Measurements from ENCODE around the gene PGD.
"Not testable (repeated sequence)": the region's sequence is repeated elsewhere in the genome, so short reads cannot be mapped to it uniquely, and the experiment has no call there.

Gene PGD

GRCh38 chr1:10424651-10425050 lies 25.8 kb downstream of the PGD start:
- Histone ChIP-seq H3K36me3 (ENCODE audit: low read length) (no peaks in the 10 kb centered on the region), H3K79me2 (ENCODE audit: insufficient read depth, low read length) (no peaks in the 10 kb centered on the region), H3K4me2 (ENCODE audit: low read depth, low read length, poor library complexity, severe bottlenecking) (no peak overlapping the region)

GRCh38 chr1:10425826-10426534 lies 27.1 kb downstream of the PGD start:
- not testable (repeated sequence) for H3K9me3 ChIP-seq (ENCODE audit: insufficient read depth, low read length); H3K4me3 ChIP-seq (ENCODE audit: insufficient read depth, low read length, poor library complexity, severe bottlenecking); H3F3A ChIP-seq (ENCODE audit: insufficient read depth); H3K9ac ChIP-seq (ENCODE audit: low read length); H4K20me1 ChIP-seq (ENCODE audit: low read depth, low read length); H3K79me2 ChIP-seq (ENCODE audit: insufficient read depth, low read length); H3K27ac ChIP-seq (ENCODE audit: low read depth, low read length); H3K9me2 ChIP-seq (replicated peaks; ENCODE audit: insufficient read depth, low read length); H3K4me2 ChIP-seq (ENCODE audit: low read depth, low read length, poor library complexity, severe bottlenecking); H3K27me3 ChIP-seq (ENCODE audit: low read length); H3K36me3 ChIP-seq (ENCODE audit: low read length); H2AFZ ChIP-seq (ENCODE audit: low read depth, low read length, severe bottlenecking)

More at GRCh38 chr1:10424651-10425050, 25.8 kb downstream of the PGD start:
- no peaks in the 10 kb centered on the region for H3K9me3 ChIP-seq (ENCODE audit: insufficient read depth, low read length)
- H3K27ac ChIP-seq (ENCODE audit: low read depth, low read length), result no peak overlapping the region
- 0 out of 2 replicates have a peak, but pooled peaks cover 3% of the 10 kb centered on the region for H3F3A ChIP-seq (ENCODE audit: insufficient read depth)
- H2AFZ ChIP-seq (ENCODE audit: low read depth, low read length, severe bottlenecking), result no peak overlapping the region
- H3K9ac ChIP-seq (ENCODE audit: low read length), result no peak overlapping the region
- no peaks in the 10 kb centered on the region for H3K9me2 ChIP-seq (replicated peaks; ENCODE audit: insufficient read depth, low read length)
- H3K4me3 ChIP-seq (ENCODE audit: insufficient read depth, low read length, poor library complexity, severe bottlenecking), result no peak overlapping the region
- TF ChIP-seq, protein P1, sequence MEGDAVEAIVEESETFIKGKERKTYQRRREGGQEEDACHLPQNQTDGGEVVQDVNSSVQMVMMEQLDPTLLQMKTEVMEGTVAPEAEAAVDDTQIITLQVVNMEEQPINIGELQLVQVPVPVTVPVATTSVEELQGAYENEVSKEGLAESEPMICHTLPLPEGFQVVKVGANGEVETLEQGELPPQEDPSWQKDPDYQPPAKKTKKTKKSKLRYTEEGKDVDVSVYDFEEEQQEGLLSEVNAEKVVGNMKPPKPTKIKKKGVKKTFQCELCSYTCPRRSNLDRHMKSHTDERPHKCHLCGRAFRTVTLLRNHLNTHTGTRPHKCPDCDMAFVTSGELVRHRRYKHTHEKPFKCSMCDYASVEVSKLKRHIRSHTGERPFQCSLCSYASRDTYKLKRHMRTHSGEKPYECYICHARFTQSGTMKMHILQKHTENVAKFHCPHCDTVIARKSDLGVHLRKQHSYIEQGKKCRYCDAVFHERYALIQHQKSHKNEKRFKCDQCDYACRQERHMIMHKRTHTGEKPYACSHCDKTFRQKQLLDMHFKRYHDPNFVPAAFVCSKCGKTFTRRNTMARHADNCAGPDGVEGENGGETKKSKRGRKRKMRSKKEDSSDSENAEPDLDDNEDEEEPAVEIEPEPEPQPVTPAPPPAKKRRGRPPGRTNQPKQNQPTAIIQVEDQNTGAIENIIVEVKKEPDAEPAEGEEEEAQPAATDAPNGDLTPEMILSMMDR (IDR thresholded peaks at IDR 0.05; ENCODE audit: insufficient read depth, low read length, poor library complexity, severe bottlenecking), result no peak
- no peak for TF ChIP-seq EZH2phosphoT487 (conservative IDR thresholded peaks at IDR 0.05; ENCODE audit: low read length)
- no peaks in the 10 kb centered on the region for H3K27me3 ChIP-seq (ENCODE audit: low read length)
- no peaks in the 10 kb centered on the region for H4K20me1 ChIP-seq (ENCODE audit: low read depth, low read length)

DNA sequence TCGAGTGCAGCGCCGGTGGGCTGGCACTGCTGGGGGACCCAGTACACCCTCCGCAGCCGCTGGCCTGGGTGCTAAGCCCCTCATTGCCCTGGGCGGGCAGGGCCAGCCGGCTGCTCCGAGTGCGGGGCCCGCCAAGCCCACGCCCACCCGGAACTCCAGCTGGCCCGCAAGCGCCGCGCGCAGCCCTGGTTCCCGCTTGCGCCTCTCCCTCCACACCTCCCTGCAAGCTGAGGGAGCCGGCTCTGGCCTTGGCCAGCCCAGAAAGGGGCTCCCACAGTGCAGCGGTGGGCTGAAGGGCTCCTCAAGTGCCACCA lies 27.6 kb downstream of the PGD start:
- not testable (repeated sequence) for H2AFZ ChIP-seq (ENCODE audit: low read depth, low read length, severe bottlenecking); H3K4me2 ChIP-seq (ENCODE audit: low read depth, low read length, poor library complexity, severe bottlenecking); H3K9me3 ChIP-seq (ENCODE audit: insufficient read depth, low read length); H3K27ac ChIP-seq (ENCODE audit: low read depth, low read length); H3K79me2 ChIP-seq (ENCODE audit: insufficient read depth, low read length); H3K9ac ChIP-seq (ENCODE audit: low read length); H3K9me2 ChIP-seq (replicated peaks; ENCODE audit: insufficient read depth, low read length); H3K36me3 ChIP-seq (ENCODE audit: low read length); H3K4me3 ChIP-seq (ENCODE audit: insufficient read depth, low read length, poor library complexity, severe bottlenecking); H3K27me3 ChIP-seq (ENCODE audit: low read length); H3F3A ChIP-seq (ENCODE audit: insufficient read depth); H4K20me1 ChIP-seq (ENCODE audit: low read depth, low read length)

GRCh38 chr1:10428984-10429383 lies 30.1 kb downstream of the PGD start:
- Histone ChIP-seq H3K9ac (ENCODE audit: low read length) (no peak overlapping the region), H3K4me2 (ENCODE audit: low read depth, low read length, poor library complexity, severe bottlenecking) (no peak overlapping the region)

More at GRCh38 chr1:10428984-10429383, 30.1 kb downstream of the PGD start:
- Histone ChIP-seq H3K9me2 (replicated peaks; ENCODE audit: insufficient read depth, low read length) (no peaks in the 10 kb centered on the region), H3K4me3 (ENCODE audit: insufficient read depth, low read length, poor library complexity, severe bottlenecking) (no peak overlapping the region), H2AFZ (ENCODE audit: low read depth, low read length, severe bottlenecking) (no peak overlapping the region), H3K27me3 (ENCODE audit: low read length) (no peaks in the 10 kb centered on the region), H3K36me3 (ENCODE audit: low read length) (no peaks in the 10 kb centered on the region), H3F3A (ENCODE audit: insufficient read depth) (0 out of 2 replicates have a peak, but pooled peaks cover 3% of the 10 kb centered on the region), H3K9me3 (ENCODE audit: insufficient read depth, low read length) (no peaks in the 10 kb centered on the region), H3K79me2 (ENCODE audit: insufficient read depth, low read length) (no peaks in the 10 kb centered on the region), H4K20me1 (ENCODE audit: low read depth, low read length) (no peaks in the 10 kb centered on the region), H3K27ac (ENCODE audit: low read depth, low read length) (no peak overlapping the region)
- no peak for TF ChIP-seq EZH2phosphoT487 (conservative IDR thresholded peaks at IDR 0.05; ENCODE audit: low read length)
- TF ChIP-seq, protein P1 (IDR thresholded peaks at IDR 0.05; ENCODE audit: insufficient read depth, low read length, poor library complexity, severe bottlenecking), result no peak

Measured in SU-DHL-6 (cell line).